ENCODE data around the gene GRHL3. TPM values are rescaled to one million over a fixed set of nuclear protein-coding genes. Genes with fewer than 3 reads are reported as not detected.

The GRHL3 gene
- total RNA-seq, 1 donor from 2014 or later, result 9.9 TPM

DNA sequence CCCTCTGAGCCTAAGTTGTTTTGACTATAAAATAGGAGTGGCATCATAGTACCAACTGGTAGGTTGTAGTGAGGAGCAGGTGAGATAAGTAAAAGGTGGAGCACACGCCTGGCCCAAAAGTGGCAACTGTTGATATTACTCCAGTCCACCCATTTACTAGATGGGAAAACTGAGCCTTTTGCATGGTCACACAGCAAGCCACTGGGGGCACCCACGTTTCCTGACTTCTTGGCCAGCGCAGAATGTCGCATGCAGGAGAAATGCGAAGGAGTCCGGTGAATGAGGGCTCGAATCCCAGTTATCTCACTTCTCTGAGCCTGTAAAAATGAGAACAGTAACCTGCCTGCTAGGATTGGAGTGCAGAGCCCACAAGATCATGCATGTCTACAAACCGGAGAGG, 20.8 kb downstream of the GRHL3 start:
- H3K4me3 ChIP-seq (ENCODE audit: low read depth, low read length), result no peak overlapping the region
- DNase-seq (ENCODE audit: low read depth), result no peak
- TF ChIP-seq, protein P1, sequence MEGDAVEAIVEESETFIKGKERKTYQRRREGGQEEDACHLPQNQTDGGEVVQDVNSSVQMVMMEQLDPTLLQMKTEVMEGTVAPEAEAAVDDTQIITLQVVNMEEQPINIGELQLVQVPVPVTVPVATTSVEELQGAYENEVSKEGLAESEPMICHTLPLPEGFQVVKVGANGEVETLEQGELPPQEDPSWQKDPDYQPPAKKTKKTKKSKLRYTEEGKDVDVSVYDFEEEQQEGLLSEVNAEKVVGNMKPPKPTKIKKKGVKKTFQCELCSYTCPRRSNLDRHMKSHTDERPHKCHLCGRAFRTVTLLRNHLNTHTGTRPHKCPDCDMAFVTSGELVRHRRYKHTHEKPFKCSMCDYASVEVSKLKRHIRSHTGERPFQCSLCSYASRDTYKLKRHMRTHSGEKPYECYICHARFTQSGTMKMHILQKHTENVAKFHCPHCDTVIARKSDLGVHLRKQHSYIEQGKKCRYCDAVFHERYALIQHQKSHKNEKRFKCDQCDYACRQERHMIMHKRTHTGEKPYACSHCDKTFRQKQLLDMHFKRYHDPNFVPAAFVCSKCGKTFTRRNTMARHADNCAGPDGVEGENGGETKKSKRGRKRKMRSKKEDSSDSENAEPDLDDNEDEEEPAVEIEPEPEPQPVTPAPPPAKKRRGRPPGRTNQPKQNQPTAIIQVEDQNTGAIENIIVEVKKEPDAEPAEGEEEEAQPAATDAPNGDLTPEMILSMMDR (conservative IDR thresholded peaks at IDR 0.05; ENCODE audit: low read depth, low read length), result no peak

DNA sequence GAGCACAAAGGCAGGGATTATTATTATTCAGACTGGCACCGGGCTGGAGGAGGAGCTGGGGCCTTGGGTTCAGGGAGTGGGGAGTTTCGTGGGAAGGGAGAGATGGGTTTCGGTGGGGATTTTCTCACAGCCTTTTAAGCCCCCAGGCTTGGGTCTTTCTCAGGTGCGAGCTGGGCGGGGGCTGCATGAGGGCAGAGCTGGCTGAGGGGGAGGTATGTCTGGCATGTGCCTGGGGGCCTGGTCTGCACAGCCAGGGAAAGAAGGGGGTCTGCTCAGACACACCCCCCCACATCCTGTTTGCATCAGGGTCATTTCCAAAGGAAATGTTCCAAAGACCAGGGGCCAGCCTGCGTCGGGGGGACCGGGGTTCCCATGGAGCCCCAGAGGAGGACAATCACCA, 21.6 kb downstream of the GRHL3 start:
- TF ChIP-seq, protein P1 (conservative IDR thresholded peaks at IDR 0.05; ENCODE audit: low read depth, low read length), result no peak
- no peak overlapping the region for H3K4me3 ChIP-seq (ENCODE audit: low read depth, low read length)
- no peak for DNase-seq (ENCODE audit: low read depth)

DNA sequence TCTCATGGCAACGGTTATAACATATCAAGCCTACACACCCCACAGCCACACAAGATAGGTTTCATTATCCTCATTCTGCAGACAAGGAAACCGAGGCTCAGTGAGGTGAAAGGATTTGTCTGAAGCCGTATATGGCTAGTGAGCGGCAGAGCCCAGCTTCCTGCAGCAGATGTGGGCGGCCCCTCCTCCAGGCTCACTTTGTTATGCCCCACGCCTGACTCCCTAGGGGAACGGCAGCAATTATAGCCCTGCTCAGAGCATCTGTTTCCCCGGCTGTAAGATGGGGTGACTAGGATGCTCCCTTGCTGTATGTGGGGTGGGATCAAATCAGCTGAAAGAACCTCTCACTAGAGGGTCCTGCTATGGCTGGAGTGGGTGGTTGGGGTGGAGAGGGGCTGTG, 22.1 kb downstream of the GRHL3 start:
- H3K4me3 ChIP-seq (ENCODE audit: low read depth, low read length), result no peak overlapping the region
- DNase-seq (ENCODE audit: low read depth), result no peak
- TF ChIP-seq, protein P1 (conservative IDR thresholded peaks at IDR 0.05; ENCODE audit: low read depth, low read length), result no peak

DNA sequence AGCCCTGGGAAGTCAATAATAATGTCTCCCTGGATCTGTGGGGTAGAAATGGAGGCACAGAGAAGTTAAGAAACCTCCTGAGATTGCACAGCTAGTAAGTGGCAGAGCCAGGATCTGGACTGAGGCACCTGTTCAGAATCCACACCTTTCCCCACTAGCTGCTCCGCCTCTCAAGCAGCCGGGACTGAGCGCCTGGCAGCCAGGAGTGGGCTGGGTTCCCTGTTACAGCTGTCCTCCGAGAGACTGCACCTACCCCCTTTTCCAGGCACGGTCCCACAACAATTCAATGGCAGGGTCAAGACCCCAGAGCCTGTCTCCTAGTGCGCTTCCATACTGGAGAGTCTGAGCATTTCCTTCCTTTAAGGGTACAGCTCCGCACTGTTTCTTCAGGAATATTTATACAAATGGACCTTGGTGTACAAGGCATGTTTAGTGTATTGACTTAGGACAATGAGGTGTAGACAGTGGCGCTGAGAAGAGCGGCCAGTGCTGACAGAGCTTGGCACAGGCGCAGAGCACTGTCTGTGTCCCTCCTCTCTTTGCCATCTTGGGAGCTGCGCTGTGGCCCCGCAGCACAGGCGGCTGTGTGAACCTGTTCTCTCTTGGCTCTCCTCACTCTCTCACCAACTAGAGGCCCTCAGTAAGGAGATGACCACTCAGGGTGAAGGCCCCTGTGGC, 24.4 kb downstream of the GRHL3 start:
- H3K4me3 ChIP-seq (ENCODE audit: low read depth, low read length), result no peak overlapping the region
- TF ChIP-seq, protein P1 (conservative IDR thresholded peaks at IDR 0.05; ENCODE audit: low read depth, low read length), result no peak
- DNase-seq (ENCODE audit: low read depth), result no peak

DNA sequence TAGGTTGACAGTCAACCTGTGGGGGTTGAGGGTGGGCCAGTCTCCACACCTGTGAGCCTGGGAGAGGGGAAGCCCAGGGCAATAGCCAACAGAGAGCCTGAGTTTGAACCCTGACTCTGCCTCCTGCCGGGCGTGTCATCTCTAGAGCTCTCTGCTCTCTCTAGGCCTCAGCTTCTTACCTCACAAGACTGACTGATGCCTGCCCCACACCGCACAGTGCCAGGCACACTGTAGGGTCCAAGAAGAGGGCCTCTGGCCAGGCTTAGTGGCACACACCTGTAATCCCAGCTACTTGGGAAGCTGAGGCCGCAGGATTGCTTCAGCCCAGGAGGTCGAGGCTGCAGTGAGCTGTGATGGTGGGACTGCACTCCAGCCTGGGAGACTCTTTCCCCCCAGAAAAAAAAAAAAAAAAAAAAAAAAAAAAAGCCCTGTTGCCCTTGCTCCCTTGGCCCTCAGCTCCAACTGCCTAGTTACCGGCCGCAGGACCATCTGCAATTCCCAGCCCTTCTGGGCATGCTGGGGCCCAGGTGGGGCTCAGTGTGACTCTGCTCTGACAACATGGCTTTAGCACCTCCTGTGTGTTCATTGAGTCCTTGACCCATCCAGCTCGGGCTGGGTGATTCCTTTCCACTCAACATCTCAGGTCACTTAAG, 25.1 kb downstream of the GRHL3 start:
- TF ChIP-seq, protein P1 (conservative IDR thresholded peaks at IDR 0.05; ENCODE audit: low read depth, low read length), result no peak
- H3K4me3 ChIP-seq (ENCODE audit: low read depth, low read length), result no peak overlapping the region
- DNase-seq (ENCODE audit: low read depth), result no peak

DNA sequence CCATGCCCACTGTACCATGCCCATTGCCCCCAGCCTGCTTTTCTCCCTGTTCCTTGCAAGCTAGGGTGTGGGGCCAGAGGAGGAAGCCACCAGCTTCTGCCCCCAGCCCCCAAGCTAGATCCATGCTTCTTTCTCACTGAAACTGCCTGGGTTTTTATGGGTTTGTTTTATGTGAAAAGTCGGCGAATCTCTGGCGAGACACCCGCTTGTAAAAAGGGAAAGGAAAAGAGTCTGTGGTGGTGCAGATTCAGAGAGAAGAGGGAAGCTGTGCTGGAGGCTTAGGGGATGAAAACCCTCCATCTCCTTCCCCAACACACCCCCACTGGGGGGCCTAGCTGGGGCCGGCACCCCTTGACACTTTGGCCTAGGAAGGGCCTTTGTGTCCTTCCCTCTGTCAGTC, 26.2 kb downstream of the GRHL3 start:
- DNase-seq (ENCODE audit: low read depth), result no peak
- TF ChIP-seq, protein P1 (conservative IDR thresholded peaks at IDR 0.05; ENCODE audit: low read depth, low read length), result no peak
- H3K4me3 ChIP-seq (ENCODE audit: low read depth, low read length), result no peak overlapping the region

Data from epithelial cell of proximal tubule (primary cell).